ENCODE results near the gene COA3.
A peak's percentile ranks its signal among the peaks of the same experiment; 100 is the strongest.

Gene COA3

GRCh38 chr17:42759982-42760651, 38.4 kb downstream of the COA3 start:
- peaks cover 30% of the 10 kb centered on the region for H3K4me1 Mint-ChIP-seq
- H3K4me3 Mint-ChIP-seq = peak overlapping the region; percentile 66
- peaks cover 35% of the 10 kb centered on the region for H3K27me3 Mint-ChIP-seq
- H3K9me3 Mint-ChIP-seq = no peaks in the 10 kb centered on the region
- peak overlapping the region; percentile 63 for H3K27ac Mint-ChIP-seq
- ATAC-seq = peak; percentile 88
- H3K36me3 Mint-ChIP-seq = no peaks in the 10 kb centered on the region

DNA sequence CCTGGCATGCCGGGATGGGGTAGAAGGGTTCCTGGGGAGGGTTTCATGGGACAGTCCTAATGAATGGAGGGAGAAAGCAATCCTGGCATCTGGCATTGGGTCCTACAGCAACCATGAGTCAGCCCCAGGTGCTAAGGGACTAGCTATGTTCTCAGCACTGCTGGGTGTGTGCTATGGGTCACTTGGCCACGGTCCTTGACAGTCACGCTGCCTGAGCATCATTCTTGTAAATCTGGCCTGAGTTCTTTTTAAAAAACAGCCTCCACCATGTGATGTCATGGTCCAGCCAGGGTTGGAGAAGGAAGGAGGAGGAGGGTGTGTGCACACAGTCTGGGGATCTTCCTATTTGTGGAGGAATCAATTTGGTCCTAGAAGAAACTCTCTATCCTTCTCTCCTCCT, 43.7 kb downstream of the COA3 start:
- ATAC-seq = no peak
- peaks cover 9% of the 10 kb centered on the region for H3K27me3 Mint-ChIP-seq
- H3K4me1 Mint-ChIP-seq = peaks cover 7% of the 10 kb centered on the region
- H3K4me3 Mint-ChIP-seq = no peak overlapping the region
- H3K27ac Mint-ChIP-seq = no peak overlapping the region
- H3K36me3 Mint-ChIP-seq = no peaks in the 10 kb centered on the region
- H3K9me3 Mint-ChIP-seq = no peaks in the 10 kb centered on the region

DNA sequence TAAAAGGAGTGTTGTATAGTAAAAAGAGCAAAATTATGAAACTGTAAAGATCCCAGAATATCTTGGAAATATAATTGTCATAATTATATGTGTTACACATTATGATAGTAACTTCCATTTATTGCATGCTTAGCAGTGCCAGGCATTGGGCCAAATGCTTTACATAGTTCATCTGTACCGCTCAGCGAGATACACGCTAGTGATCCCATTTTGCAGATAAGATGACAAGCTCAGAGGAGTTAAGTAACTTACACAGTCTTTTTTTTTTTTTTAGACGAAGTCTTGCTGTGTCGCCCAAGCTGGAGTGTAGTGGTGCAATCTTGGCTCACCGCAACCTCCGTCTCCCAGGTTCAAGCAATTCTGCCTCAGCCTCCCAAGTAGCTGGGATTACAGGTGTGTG, 46.9 kb downstream of the COA3 start:
- no peaks in the 10 kb centered on the region for H3K4me1 Mint-ChIP-seq
- ATAC-seq = no peak
- H3K27ac Mint-ChIP-seq = no peak overlapping the region
- H3K27me3 Mint-ChIP-seq = peaks cover 9% of the 10 kb centered on the region
- no peaks in the 10 kb centered on the region for H3K36me3 Mint-ChIP-seq
- H3K9me3 Mint-ChIP-seq = no peaks in the 10 kb centered on the region
- H3K4me3 Mint-ChIP-seq = no peak overlapping the region

- Mint-ChIP-seq H3K36me3 (no peaks in the 10 kb centered on the region), H3K9me3 (no peaks in the 10 kb centered on the region), H3K4me1 (no peaks in the 10 kb centered on the region), H3K4me3 (no peak overlapping the region), H3K27me3 (peaks cover 3% of the 10 kb centered on the region), H3K27ac (no peak overlapping the region)
- no peak for ATAC-seq
These were observed 47.7 kb downstream of the COA3 start for GRCh38 chr17:42750739-42751344.

GRCh38 chr17:42748908-42749798, 49.4 kb downstream of the COA3 start:
- ATAC-seq = no peak
- Mint-ChIP-seq H3K4me1 (peaks cover 7% of the 10 kb centered on the region), H3K36me3 (no peaks in the 10 kb centered on the region), H3K4me3 (no peak overlapping the region), H3K27me3 (no peaks in the 10 kb centered on the region), H3K27ac (no peak overlapping the region), H3K9me3 (no peaks in the 10 kb centered on the region)

DNA sequence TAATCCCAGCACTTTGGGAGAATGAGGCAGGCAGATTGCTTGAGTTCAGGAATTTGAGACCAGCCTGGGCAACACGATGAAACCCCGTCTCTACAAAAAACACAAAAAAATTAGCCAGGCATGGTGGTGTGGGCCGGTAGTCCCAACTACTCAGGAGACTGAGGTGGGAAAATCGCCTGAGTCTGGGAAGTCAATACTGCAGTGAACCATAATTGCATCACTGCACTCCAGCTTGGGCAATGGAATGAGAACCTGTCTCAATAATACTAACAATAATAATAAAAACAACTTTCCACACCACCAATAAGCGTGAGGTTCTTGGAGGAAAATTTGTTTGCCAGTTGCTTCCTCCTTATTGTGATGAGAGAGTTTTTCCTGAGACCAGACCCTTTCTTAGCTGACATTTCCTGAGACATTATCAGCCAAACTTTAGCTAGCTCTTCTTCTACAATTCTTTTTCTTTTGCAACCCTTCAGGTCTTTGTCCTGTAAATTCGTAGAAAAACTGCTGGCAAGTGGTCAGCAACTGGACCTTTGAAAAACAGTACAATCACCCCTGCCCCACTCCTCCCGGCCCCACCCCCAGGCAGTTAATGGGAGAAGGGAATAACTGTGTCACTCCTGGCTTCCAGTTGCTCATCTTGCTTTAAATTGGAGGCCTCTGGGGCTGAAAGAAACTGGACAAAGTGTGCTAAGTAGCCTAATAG, 50.1 kb downstream of the COA3 start:
- Mint-ChIP-seq H3K9me3 (no peaks in the 10 kb centered on the region), H3K4me1 (peaks cover 15% of the 10 kb centered on the region), H3K4me3 (no peak overlapping the region), H3K36me3 (no peaks in the 10 kb centered on the region), H3K27me3 (no peaks in the 10 kb centered on the region), H3K27ac (no peak overlapping the region)
- no peak for ATAC-seq

All from stimulated activated memory B cell treated with anti-CD40 and anti-IgM and Interleukin-4, amounts not matched to agents 10 μg/mL and 1 μg/mL and 100 μg/mL, for 72 hours (primary cell).